ENCODE measurements around the gene RPL6. TPM values are rescaled to one million over a fixed set of nuclear protein-coding genes. Genes with fewer than 3 reads are reported as not detected.

The RPL6 gene
- total and polyA plus RNA-seq, 2 experiments from 2014 or later: 1,413 to 1,715 TPM

DNA sequence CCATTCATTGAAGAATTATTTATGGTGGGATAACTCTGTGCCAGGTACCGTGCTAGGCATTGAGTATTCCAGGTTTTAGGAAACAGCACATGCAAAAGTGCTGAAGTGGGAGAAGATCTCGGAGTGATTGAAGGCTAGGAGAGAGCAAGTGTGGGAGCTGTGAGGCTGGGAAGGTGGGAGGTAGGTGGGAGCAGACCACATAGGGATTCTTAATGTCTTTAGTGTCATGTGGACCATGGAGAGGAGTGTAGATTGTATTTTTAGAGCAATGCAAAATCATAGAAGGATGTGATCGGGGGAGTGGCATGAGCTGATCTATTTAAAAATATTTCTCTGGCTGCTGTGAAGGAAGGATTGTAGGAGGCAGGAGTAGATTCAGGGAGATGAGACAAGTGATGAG lies 14.7 kb upstream of the RPL6 start:
- ATAC-seq (no peak), DNase-seq (ENCODE audit: low spot score) (no peak)
- H3K4me1 ChIP-seq (ENCODE audit: insufficient read depth): peaks cover 16% of the 10 kb centered on the region; the same call in 1 of the 2 replicates
- peaks cover 56% of the 10 kb centered on the region for H4K20me1 ChIP-seq (replicated peaks; ENCODE audit: insufficient read depth)
- Mint-ChIP-seq H3K4me3 (no peak overlapping the region), H3K4me1 (peaks cover 5% of the 10 kb centered on the region; the same call in 2 of the 3 replicates), H3K9me3 (no peaks in the 10 kb centered on the region), H3K27me3 (ENCODE audit: insufficient read depth, low read depth, poor library complexity) (peaks cover 10% of the 10 kb centered on the region), H3K36me3 (ENCODE audit: low read depth) (peaks cover 7% of the 10 kb centered on the region), H3K27ac (no peak overlapping the region)
- H3K27ac ChIP-seq (ENCODE audit: low read depth): peak overlapping the region; percentile 72; the same call in 1 of the 2 replicates
- H3K9me2 ChIP-seq (ENCODE audit: insufficient read depth): no peaks in the 10 kb centered on the region
- no peak overlapping the region for H3K4me2 ChIP-seq
- peaks cover 98% of the 10 kb centered on the region for H3K79me2 ChIP-seq (replicated peaks; ENCODE audit: insufficient read depth)
- no peak overlapping the region for H2AFZ ChIP-seq
- no peaks in the 10 kb centered on the region for H3K27me3 ChIP-seq (ENCODE audit: insufficient read depth)
- 0 out of 2 replicates have a peak, but pooled peaks cover 10% of the 10 kb centered on the region for H3F3A ChIP-seq (replicated peaks; ENCODE audit: low read depth)
- no peaks in the 10 kb centered on the region for H3K36me3 ChIP-seq (ENCODE audit: insufficient read depth)
- no peak overlapping the region for H3K4me3 ChIP-seq
- TF ChIP-seq EZH2phosphoT487 (IDR thresholded peaks at IDR 0.05; ENCODE audit: unreplicated experiment) (no peak), NANOG (IDR thresholded peaks at IDR 0.05; ENCODE audit: borderline replicate concordance) (no peak), CREB1 (CRISPR knock-in tag; IDR thresholded peaks at IDR 0.05; ENCODE audit: low read depth) (no peak), JUNB (IDR thresholded peaks at IDR 0.05; ENCODE audit: unreplicated experiment) (no peak), EZH2 (IDR thresholded peaks at IDR 0.05; ENCODE audit: low read depth, unreplicated experiment) (no peak), ETS1 (IDR thresholded peaks at IDR 0.05) (no peak), REST (IDR thresholded peaks at IDR 0.05; ENCODE audit: unreplicated experiment) (no peak), ZNF331 (CRISPR knock-in tag; IDR thresholded peaks at IDR 0.05; ENCODE audit: low read depth) (no peak)
- TF ChIP-seq, protein P1, sequence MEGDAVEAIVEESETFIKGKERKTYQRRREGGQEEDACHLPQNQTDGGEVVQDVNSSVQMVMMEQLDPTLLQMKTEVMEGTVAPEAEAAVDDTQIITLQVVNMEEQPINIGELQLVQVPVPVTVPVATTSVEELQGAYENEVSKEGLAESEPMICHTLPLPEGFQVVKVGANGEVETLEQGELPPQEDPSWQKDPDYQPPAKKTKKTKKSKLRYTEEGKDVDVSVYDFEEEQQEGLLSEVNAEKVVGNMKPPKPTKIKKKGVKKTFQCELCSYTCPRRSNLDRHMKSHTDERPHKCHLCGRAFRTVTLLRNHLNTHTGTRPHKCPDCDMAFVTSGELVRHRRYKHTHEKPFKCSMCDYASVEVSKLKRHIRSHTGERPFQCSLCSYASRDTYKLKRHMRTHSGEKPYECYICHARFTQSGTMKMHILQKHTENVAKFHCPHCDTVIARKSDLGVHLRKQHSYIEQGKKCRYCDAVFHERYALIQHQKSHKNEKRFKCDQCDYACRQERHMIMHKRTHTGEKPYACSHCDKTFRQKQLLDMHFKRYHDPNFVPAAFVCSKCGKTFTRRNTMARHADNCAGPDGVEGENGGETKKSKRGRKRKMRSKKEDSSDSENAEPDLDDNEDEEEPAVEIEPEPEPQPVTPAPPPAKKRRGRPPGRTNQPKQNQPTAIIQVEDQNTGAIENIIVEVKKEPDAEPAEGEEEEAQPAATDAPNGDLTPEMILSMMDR (conservative IDR thresholded peaks at IDR 0.05; ENCODE audit: low read depth in 2 of 2): no peak
- TF ChIP-seq, protein P2, sequence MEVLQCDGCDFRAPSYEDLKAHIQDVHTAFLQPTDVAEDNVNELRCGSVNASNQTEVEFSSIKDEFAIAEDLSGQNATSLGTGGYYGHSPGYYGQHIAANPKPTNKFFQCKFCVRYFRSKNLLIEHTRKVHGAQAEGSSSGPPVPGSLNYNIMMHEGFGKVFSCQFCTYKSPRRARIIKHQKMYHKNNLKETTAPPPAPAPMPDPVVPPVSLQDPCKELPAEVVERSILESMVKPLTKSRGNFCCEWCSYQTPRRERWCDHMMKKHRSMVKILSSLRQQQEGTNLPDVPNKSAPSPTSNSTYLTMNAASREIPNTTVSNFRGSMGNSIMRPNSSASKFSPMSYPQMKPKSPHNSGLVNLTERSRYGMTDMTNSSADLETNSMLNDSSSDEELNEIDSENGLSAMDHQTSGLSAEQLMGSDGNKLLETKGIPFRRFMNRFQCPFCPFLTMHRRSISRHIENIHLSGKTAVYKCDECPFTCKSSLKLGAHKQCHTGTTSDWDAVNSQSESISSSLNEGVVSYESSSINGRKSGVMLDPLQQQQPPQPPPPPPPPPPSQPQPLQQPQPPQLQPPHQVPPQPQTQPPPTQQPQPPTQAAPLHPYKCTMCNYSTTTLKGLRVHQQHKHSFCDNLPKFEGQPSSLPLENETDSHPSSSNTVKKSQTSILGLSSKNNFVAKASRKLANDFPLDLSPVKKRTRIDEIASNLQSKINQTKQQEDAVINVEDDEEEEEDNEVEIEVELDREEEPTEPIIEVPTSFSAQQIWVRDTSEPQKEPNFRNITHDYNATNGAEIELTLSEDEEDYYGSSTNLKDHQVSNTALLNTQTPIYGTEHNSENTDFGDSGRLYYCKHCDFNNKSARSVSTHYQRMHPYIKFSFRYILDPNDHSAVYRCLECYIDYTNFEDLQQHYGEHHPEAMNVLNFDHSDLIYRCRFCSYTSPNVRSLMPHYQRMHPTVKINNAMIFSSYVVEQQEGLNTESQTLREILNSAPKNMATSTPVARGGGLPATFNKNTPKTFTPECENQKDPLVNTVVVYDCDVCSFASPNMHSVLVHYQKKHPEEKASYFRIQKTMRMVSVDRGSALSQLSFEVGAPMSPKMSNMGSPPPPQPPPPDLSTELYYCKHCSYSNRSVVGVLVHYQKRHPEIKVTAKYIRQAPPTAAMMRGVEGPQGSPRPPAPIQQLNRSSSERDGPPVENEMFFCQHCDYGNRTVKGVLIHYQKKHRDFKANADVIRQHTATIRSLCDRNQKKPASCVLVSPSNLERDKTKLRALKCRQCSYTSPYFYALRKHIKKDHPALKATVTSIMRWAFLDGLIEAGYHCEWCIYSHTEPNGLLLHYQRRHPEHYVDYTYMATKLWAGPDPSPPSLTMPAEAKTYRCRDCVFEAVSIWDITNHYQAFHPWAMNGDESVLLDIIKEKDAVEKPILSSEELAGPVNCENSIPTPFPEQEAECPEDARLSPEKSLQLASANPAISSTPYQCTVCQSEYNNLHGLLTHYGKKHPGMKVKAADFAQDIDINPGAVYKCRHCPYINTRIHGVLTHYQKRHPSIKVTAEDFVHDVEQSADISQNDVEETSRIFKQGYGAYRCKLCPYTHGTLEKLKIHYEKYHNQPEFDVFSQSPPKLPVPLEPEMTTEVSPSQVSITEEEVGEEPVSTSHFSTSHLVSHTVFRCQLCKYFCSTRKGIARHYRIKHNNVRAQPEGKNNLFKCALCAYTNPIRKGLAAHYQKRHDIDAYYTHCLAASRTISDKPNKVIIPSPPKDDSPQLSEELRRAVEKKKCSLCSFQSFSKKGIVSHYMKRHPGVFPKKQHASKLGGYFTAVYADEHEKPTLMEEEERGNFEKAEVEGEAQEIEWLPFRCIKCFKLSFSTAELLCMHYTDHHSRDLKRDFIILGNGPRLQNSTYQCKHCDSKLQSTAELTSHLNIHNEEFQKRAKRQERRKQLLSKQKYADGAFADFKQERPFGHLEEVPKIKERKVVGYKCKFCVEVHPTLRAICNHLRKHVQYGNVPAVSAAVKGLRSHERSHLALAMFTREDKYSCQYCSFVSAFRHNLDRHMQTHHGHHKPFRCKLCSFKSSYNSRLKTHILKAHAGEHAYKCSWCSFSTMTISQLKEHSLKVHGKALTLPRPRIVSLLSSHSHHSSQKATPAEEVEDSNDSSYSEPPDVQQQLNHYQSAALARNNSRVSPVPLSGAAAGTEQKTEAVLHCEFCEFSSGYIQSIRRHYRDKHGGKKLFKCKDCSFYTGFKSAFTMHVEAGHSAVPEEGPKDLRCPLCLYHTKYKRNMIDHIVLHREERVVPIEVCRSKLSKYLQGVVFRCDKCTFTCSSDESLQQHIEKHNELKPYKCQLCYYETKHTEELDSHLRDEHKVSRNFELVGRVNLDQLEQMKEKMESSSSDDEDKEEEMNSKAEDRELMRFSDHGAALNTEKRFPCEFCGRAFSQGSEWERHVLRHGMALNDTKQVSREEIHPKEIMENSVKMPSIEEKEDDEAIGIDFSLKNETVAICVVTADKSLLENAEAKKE (CRISPR knock-in tag; IDR thresholded peaks at IDR 0.05): no peak

All from GM23338 (cell line).